RWPE1 (cell line): ENCODE results near the gene VSTM1.

Experiments used
- CTCF ChIA-PET: fragments of 350-600 bp; sonication (Branson Sonifier 250); formaldehyde crosslinking; extraction: SDS; loops from one replicate; lab custom pipeline; 2021; lab: Yijun Ruan, JAX
- POLR2A ChIA-PET: fragments of 400-600 bp; formaldehyde crosslinking; extraction: SDS; loops from one replicate; lab custom pipeline; 2020; ENCODE audit warnings: antibody characterized with exemption; ENCODE audit not compliant: low non-redundant PET; lab: Yijun Ruan, JAX
- DNase-seq: peaks from one replicate; pipeline ENCODE4 v3.0.0; 2012; ENCODE audit warnings: low spot score
- H3K27ac ChIP-seq: fragments of 450-650 bp; 2 replicates; pipeline ENCODE4 v1.5.1; 2017
- TF ChIP-seq, protein P1 (sequence below): fragments of 450-650 bp; conservative IDR thresholded peaks from 2 replicates; pipeline ENCODE4 v1.5.1; 2017; ENCODE audit warnings: low read depth, mild to moderate bottlenecking

The VSTM1 gene

DNA sequence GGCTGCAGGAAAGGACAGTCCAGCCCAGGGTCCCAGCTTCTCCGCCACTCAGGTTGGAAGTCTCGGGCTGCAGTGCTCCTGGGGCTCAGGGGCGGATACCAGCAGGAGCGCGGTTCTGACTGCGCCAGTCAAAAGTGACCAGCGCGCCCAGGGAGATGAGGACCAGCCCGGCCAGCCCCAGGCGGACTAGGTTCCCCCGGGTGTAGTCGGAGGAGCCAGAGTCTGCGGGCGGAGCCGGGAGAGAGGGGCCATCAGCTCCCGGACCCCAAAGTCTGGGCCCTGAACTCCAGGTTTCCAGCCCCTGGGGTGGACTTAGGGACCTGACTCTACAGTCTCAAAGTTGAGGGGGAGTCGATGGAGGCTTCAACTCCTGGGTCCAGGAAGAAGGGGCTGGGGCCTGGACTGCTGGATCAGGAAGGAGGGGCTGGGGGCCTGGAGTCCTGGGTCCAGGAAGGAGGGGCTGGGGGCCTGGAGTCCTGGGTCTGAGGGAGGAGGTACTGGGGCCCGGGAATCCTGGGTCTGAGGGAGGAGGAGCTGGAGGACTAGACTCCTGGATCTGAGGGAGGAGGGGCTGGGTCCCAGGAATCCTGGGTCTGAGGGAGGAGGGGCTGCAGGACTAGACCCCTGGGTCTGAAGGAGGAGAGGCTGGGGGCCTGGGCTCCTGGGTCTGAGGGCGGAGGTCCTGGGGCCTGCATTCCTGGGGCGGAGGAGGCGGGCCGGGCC lies 31.6 kb upstream of the VSTM1 start:
- CTCF ChIA-PET = interaction anchor here (0.7 kb wide), 1 partner anchor 9 kb away, joined by 3 read pairs; no protein-coding TSS in a partner anchor
- TF ChIP-seq, protein P1, sequence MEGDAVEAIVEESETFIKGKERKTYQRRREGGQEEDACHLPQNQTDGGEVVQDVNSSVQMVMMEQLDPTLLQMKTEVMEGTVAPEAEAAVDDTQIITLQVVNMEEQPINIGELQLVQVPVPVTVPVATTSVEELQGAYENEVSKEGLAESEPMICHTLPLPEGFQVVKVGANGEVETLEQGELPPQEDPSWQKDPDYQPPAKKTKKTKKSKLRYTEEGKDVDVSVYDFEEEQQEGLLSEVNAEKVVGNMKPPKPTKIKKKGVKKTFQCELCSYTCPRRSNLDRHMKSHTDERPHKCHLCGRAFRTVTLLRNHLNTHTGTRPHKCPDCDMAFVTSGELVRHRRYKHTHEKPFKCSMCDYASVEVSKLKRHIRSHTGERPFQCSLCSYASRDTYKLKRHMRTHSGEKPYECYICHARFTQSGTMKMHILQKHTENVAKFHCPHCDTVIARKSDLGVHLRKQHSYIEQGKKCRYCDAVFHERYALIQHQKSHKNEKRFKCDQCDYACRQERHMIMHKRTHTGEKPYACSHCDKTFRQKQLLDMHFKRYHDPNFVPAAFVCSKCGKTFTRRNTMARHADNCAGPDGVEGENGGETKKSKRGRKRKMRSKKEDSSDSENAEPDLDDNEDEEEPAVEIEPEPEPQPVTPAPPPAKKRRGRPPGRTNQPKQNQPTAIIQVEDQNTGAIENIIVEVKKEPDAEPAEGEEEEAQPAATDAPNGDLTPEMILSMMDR = no peak
- no peak overlapping the region for H3K27ac ChIP-seq
- DNase-seq = no peak
- POLR2A ChIA-PET = no interaction called here

DNA sequence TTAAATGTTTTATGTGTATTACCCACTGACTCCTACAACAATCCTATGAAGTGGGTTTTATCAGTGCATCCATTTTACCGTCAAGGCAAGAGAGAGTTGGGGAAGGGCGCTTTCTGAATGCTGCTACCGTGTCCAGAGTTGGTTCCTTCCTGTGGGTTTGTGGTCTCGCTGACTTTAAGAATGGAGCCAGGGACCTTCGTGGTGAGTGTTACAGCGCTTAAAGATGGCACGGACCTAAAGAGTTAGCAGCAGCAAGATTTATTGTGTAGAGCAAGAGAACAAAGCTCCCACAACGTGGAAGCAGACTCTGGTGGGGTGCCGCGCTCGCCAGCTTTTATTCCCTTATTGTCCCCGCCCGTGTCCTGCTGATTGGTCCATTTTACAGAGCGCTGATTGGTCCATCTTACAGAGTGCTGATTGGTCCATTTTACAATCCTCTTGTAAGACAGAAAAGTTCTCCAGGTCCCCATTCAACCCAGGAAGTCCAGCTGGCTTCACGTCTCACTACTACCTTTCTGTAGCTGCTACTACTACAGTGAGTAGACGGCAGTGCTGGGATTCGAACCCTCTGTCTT lies 30.8 kb upstream of the VSTM1 start:
- ChIA-PET CTCF (interaction anchor here (0.6 to 0.7 kb wide), 2 partner anchors 9 to 212 kb away, joined by 3 to 4 read pairs; no protein-coding TSS in a partner anchor), POLR2A (no interaction called here)
- no peak for DNase-seq
- no peak overlapping the region for H3K27ac ChIP-seq
- TF ChIP-seq, protein P1 = no peak

DNA sequence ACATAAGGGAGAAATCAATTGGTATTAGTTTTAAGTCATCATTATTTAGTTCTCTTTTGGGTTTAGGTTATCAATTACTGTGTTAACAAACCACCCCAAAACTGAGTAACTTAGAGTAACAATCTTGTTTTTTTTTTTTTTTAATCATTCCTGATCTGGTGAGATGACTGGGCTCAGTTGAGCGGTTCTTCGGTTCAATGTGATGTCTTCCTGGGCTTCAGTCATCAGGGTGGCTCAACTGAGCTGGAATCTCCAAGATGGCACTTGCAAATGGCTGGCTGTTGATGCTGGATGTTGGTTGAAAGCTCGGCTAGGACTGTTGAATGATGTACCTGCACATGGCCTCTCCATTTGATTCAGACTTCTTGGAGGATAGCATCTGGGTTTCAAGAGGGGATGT lies 20.7 kb upstream of the VSTM1 start:
- H3K27ac ChIP-seq = no peak overlapping the region
- DNase-seq = no peak
- TF ChIP-seq, protein P1 = no peak
- CTCF ChIA-PET = interaction anchor here (0.5 kb wide), 1 partner anchor 17 kb away, joined by 3 read pairs; no protein-coding TSS in a partner anchor
- POLR2A ChIA-PET = no interaction called here

DNA sequence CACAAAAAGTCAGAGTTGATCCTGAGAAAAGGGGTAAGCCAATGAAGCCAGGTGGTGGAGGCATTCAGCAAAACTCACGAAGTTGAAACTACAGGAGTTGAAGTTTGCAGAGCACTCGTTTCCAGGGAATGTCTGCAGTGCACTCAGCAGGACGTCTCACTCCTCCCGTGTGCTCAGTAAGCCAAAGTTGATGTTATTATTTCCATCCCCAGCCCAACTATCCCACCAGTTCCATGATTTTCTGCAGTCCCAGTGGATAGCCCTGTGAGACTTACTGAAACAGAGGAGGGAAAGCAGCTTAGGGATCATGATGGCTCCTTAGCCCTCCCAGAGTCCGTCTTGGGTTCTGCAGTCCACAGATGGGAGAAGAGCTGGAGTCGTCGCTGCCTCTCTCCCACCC lies 17.3 kb upstream of the VSTM1 start, which contains the start of gene TARM1:
Gene TARM1, minus strand, starts transcription at position 334 of the 400 bp plus-strand sequence. Its CDS starts 25 bp downstream, at position 309.
- ChIA-PET POLR2A (no interaction called here), CTCF (no interaction called here)
- DNase-seq = no peak
- TF ChIP-seq, protein P1 = no peak
- no peak within 1 kb of the TSS for H3K27ac ChIP-seq

DNA sequence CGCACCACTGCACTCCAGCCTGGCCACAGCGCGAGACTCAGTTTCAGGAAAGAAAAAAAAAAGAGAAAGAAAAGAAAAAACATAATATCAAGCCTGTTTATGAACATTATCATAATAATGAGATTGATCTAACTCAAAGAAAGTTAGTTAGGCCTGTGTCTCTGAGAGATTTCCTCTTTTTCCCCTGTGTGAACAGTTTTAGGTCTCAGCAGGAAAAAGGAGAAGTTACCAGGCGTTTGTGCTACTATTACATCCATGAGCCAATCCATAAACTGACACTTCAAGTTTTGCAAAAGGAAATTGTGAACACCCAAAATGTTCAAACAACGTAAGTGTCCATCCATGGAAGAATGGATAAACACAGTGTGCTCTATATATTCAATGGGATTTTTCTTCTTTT lies 13.6 kb upstream of the VSTM1 start:
- POLR2A ChIA-PET = no interaction called here
- TF ChIP-seq, protein P1 = no peak
- H3K27ac ChIP-seq = no peak overlapping the region
- DNase-seq = no peak
- CTCF ChIA-PET = no interaction called here

DNA sequence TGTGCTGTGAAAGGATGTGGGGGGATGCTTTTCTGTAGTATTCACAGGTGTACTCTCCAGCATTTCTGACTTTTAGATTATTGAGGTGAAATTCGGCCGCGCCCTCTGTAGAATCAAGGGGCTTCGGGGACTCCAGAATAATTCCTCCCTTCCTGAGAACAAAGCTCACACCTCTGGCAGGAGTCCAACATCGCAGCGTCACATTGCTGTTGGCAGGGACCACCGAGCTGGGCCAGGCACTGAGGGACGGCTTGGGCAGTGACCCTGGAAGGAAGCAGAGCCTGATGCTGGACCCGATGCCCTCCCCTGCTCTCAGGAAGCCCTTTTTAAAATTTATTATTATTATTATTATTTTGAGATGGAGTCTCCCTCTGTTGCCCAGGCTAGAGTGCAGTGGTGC lies 11.2 kb upstream of the VSTM1 start:
- TF ChIP-seq, protein P1 = no peak
- POLR2A ChIA-PET = no interaction called here
- DNase-seq = no peak
- no peak overlapping the region for H3K27ac ChIP-seq
- CTCF ChIA-PET = no interaction called here
